ENCODE data around the gene SERBP1.

Gene SERBP1

DNA sequence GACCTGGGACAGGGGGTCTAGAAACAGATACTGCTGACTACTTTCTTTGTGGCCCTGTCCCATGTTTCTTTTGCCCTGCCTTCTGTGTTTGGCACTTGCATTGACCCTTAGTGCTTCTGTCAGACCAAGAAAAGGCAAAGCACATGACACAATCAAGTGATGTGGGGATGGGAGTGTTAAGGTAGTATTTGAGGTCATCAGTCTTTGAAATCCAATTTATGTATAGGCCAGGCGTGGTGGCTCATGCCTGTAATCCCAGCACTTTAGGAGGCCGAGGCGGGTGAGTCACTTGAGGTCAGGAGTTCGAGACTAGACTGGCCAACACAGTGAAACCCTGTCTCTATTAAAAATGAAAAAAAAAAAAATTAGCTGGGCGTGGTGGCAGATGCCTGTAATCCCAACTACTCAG lies 26.0 kb downstream of the SERBP1 start:
- peak; percentile 35 for DNase-seq

GRCh38 chr1:67401443-67401842 lies 28.8 kb downstream of the SERBP1 start:
- DNase-seq = no peak

- DNase-seq = peak; percentile 79
Measured at GRCh38 chr1:67400029-67400786, 30.0 kb downstream of the SERBP1 start.

- no peak for DNase-seq
Measured at GRCh38 chr1:67399199-67399993, 30.8 kb downstream of the SERBP1 start.

DNA sequence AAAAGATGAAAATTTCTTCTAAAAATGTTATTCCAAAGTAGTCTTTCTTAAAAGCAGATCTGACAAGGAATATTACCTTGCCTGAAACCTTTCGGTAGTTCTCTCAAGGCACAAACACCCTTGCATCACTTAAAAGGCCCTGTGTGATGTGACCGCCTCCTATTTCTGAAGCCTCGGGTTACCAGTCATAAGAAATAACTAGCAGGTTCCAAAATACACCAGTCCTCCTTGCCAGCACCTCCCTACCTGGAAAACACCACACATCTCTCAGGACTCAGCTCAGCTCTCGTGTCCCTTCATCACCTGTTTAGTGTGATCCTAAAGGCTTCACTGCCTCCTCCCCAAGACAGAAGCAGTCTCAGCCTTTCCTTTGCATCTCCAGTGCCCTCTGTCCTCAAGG lies 35.7 kb downstream of the SERBP1 start:
- DNase-seq = no peak

- DNase-seq = no peak
Measured at GRCh38 chr1:67393737-67394136, 36.5 kb downstream of the SERBP1 start.

DNA sequence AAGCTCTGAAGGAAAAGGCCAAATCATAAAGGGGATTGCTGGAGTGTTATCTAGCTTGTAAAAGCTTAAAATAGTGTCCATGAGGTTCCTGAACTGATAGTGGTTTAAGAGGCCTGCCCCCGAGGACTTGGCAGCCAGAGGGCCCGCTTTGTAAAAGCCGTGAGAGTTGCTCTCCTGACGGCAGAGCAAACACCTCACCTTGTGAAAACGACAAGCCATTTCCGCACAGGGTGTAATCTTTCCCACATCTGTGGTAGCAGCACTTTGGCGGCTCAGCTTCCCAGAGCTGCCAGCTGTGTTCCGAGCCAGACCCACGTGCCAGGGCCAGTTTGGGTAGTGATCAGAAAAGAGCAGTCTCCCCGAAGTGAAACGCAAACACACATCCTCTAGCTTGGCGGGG lies 37.0 kb downstream of the SERBP1 start:
- no peak for DNase-seq

DNA sequence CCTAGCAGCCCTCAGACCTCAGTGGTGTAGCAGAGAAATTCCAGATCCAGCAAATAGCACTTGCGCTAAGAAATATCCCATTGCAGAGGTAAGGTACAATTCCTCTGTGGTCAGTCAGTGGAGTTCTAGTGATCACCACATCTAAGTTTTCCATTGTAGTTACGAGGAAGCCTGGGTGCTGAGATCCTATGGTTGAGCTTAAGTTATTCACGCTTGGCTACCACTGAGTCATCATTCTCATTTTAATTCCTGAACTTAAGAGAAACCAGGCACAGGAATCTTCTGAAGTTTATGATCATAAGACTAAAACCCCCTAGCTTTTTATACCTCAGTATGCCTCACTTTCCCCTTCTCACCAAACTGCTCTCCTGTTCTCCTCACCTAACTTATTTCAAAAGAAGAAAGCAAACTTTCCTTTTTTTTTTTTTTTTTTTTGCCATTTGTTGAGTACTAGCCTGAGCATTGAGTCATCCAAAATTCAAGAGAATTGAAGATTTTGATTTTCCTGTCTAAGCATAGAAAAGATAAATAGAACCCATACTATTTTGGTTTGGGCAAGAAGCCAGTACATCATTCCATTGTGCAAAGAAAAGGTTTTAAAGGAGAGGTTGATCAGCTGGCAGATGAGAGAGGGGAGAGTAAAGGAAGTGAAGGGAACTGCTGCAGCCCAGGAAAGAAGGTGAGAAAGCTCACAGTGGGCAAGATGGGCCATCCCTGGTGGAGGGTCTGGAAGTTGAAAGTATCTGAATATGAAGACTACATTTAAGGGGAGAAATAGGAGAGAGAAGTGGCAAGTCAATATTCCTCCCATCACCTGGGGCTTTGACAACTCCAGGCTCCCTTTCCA lies 39.9 kb downstream of the SERBP1 start:
- DNase-seq = no peak

DNA sequence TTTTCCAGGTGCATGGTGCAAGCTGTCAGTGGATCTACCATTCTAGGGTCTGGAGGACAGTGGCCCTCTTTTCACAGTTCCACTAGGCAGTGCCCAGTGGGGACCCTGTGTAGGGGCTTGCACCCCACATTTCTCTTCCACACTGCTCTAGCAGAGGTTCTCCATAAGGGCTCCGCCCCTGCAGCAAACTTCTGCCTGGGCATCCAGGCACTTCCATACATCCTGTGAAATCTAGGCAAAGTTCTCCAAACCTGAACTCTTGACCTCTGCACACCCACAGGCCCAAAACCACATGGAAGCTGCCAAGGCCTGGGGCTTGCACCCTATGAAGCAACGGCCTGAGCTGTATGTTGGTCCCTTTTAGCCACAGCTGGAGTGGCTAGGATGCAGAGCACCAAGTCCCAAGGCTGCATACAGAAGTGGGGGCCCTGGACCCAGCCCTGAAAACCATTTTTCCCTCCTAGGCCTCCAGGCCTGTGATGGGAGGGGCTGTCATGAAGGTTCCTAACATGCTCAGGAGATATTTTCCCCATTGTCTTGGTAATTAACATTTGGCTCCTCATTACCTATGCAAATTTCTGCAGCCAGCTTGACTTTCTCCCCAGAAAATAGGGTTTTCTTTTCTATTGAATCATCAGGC lies 46.1 kb downstream of the SERBP1 start:
- DNase-seq = no peak

- DNase-seq = no peak
Measured at GRCh38 chr1:67382292-67382691, 47.9 kb downstream of the SERBP1 start.

DNA sequence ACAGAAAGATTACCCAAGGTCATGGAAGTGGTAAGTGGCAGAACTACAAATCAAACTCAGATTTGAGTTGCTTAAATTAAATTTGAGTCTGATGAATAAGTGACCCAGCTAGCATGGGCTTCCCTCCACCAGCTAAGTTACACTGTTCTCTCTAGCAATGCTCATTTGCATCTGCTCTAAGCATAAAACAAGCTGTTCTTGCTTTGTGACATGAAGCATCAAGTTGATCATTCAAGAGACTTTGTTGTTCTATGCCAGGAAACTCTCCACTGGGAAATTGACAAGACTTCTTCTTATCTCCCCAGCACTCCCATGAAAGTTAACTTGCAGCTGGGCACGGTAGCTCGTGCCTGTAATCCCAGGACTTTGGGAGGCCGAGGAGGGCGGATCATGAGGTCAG lies 49.0 kb downstream of the SERBP1 start:
- DNase-seq = no peak

- DNase-seq = no peak
Measured at GRCh38 chr1:67377253-67377652, 52.9 kb downstream of the SERBP1 start.

DNA sequence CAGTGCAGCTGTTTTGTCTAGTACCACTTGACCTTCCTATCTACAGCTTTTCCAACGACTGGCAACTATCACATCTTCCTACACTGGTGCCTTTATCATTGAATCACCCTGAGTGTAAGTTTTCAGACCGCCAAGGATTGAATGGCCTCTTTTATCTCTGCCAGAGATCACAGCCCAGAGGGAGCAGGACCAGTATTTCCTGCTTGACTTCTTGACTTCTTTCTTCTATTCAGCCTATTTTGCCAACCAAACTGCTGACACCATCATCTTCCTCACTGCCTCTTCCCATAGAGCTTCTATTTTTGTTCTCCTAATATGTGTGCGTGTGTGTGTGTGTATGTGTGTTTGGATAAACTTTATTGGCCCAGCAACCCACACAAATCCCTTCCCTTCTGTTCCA lies 53.8 kb downstream of the SERBP1 start:
- no peak for DNase-seq

- DNase-seq = no peak
Measured at GRCh38 chr1:67372898-67373297, 57.3 kb downstream of the SERBP1 start.

DNA sequence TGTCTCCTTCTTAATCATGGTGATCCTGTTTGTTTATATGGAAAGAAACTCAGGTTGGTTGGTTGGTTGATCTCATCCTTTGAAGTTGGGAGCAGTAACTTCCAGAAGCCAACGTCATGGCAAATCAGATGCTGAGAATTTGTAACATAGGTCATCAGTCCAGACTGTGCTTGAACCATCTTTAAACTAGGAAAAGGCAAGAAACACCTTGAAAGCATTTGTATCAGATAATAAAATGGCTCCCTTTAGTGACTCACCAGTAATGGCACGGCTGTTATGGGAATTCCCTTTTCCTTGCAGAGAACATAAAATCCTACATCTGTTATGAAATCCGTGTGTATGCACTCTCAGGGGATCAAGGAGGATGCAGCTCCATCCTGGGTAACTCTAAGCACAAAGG lies 58.1 kb downstream of the SERBP1 start:
- no peak for DNase-seq

DNA sequence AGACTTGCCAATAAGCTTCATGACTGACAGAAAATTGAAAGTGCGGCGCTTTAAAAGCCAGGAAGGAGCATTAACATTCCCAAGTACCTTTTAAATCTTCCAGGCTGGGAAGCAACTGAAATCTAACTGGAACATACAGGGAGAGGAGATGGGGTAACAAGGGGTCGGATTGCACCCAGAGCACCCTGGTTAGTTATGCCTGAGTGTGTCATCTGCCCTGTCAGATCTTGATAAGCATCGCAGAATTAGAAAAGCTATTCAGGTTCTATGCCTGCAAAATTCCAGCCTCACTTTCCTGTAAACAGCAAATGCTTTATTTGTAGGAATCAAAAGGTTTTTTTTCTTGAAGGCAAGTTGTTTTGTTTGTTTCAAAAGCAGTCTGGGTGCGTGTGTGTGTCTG lies 58.5 kb downstream of the SERBP1 start:
- no peak for DNase-seq

DNA sequence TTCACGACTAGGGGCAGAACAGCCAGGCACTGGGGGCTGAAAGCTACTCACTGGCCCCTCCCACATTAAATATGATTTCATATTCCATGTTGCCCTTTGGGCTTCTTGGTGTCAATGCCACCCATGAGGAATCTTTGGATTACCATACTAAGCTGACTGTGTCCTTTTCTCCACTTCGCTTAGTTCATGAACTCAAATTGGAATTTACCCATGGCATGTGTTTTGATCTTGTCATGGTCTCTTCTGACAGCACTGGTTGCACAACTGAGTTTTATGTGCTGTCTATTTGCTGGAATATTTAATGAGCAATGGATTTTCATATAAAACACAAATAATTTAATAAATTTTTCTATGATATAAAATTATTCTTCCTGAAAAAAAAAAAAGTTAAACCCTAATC lies 59.2 kb downstream of the SERBP1 start:
- no peak for DNase-seq

DNA sequence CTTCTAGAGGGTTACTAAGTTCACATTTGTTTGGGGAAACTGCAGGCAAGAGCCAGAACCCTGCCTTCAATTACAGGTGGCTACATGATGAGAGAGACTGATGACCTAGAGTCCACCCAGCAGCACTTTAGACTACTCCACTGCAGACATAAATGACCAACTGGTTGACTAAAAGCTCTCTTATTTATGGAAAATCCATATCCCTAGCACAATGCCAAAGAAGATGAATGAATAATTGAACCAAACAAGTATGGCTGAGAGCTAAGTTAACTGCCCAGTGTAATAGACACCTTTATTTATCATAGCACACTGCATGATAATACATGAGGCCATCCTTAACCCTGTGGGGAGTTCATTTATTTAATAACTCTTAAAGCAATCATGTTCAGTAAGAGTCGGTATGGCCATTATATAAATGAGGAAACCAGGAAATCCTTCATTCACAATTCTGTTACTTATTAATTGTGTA lies 62.1 kb downstream of the SERBP1 start:
- no peak for DNase-seq

DNA sequence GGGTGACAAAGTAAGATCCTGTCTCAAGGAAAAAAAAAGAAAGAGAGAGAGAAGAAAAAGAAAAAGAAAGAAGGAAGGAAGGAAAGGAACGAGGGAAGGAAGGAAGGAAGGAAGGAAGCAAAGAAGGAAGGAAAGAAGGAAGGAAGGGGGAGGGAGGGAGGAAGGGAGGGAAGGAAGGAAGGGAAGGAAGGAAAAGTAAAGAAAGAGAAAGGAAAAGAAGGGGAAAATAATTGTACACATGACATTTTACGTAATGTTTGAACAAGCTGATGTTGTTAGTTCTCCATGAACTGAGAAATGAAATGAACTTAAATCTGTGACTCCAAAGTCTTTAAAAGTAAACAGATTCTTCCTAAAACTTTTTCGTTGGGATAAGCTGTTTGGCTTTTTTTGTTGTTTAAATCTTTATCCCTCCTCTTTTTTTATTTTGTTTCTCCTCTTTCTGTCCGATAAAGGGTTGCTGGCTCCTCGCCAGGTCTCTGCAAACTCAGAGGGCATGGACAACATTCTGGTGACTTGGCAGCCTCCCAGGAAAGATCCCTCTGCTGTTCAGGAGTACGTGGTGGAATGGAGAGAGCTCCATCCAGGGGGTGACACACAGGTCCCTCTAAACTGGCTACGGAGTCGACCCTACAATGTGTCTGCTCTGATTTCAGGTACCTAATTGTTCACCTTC lies 62.7 kb downstream of the SERBP1 start:
- DNase-seq = no peak

- no peak for DNase-seq
Measured at GRCh38 chr1:67361641-67362040, 68.6 kb downstream of the SERBP1 start.

DNA sequence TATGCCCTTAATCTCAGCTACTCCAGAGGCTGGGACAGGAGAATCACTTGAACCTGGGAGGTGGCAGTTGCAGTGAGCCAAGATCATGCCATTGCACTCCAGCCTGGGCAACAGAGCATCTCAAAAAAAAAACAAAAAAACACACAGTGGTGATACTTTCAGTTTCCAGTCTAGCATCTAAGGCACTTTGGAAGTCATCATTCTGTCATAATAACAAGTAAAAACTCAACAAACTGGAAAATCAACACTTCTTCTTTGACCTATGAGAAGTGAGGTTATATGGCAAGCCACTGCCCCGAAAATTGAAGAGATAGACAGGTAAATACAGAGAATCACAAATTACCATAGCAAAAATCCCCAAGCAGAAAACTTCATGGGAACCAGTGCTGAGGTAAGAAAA lies 70.6 kb downstream of the SERBP1 start:
- no peak for DNase-seq

All from stimulated activated CD4-positive, alpha-beta T cell treated with anti-CD3 and anti-CD28 coated beads, Interleukin-15, amount 100 ng/mL, for 24 hours (primary cell).